SK-N-SH treated with all-trans-retinoic acid at 6 μM for 48 hours (cell line): ENCODE data around the gene PRKG1.

Experiments
- ATAC-seq: fragments of 200-7000 bp; cut with Tn5 transposase; 3 replicates; pipeline ENCODE4 v1.9.1; 2020; ENCODE audit warnings: mild to moderate bottlenecking, moderate library complexity
- ARNTL ChIP-seq: fragments of 450-650 bp; formaldehyde crosslinking; IDR thresholded peaks from 2 replicates; pipeline ENCODE4 v1.5.0; 2020; ENCODE audit warnings: low read depth, mild to moderate bottlenecking, moderate library complexity, borderline replicate concordance
- BACH2 ChIP-seq: fragments of 250-450 bp; sonication (Bioruptor Pico); IDR thresholded peaks from 2 replicates; pipeline ENCODE4 v1.9.0; 2021; ENCODE audit warnings: mild to moderate bottlenecking, borderline replicate concordance
- CSDC2 ChIP-seq: fragments of 250-450 bp; sonication (Bioruptor Pico); IDR thresholded peaks from 2 replicates; pipeline ENCODE4 v1.5.0; 2020; ENCODE audit warnings: mild to moderate bottlenecking, moderate library complexity
- CSRNP3 ChIP-seq: fragments of 250-450 bp; sonication (Bioruptor Pico); IDR thresholded peaks from 2 replicates; pipeline ENCODE4 v1.5.1; 2021; ENCODE audit warnings: mild to moderate bottlenecking, moderate library complexity
- ESRRG ChIP-seq: fragments of 250-450 bp; sonication (Bioruptor Pico); IDR thresholded peaks from 2 replicates; pipeline ENCODE4 v1.6.1; 2021; ENCODE audit warnings: mild to moderate bottlenecking
- GLIS3 ChIP-seq: fragments of 250-450 bp; sonication (Bioruptor Pico); IDR thresholded peaks from 2 replicates; pipeline ENCODE4 v1.5.0; 2020; ENCODE audit warnings: mild to moderate bottlenecking, moderate library complexity
- ISL1 ChIP-seq: fragments of 250-450 bp; sonication (Bioruptor Pico); IDR thresholded peaks from 2 replicates; pipeline ENCODE4 v2.1.2; 2022; ENCODE audit warnings: mild to moderate bottlenecking, moderate library complexity
- PATZ1 ChIP-seq: fragments of 250-450 bp; sonication (Bioruptor Pico); IDR thresholded peaks from 2 replicates; pipeline ENCODE4 v1.8.0; 2020; ENCODE audit warnings: mild to moderate bottlenecking, moderate library complexity, borderline replicate concordance
- POU6F1 ChIP-seq: fragments of 250-450 bp; sonication (Bioruptor Pico); IDR thresholded peaks from 2 replicates; pipeline ENCODE4 v1.8.0; 2021; ENCODE audit warnings: low read depth, mild to moderate bottlenecking, moderate library complexity, borderline replicate concordance
- RARB ChIP-seq: fragments of 250-450 bp; sonication (Bioruptor Pico); IDR thresholded peaks from 2 replicates; pipeline ENCODE4 v1.8.0; 2021; ENCODE audit warnings: mild to moderate bottlenecking, moderate library complexity
- SNAI2 ChIP-seq: fragments of 250-450 bp; sonication (Bioruptor Pico); IDR thresholded peaks from 2 replicates; pipeline ENCODE4 v1.5.0; 2020; ENCODE audit warnings: mild to moderate bottlenecking, moderate library complexity
- TCF4 ChIP-seq: fragments of 250-450 bp; sonication (Bioruptor Pico); IDR thresholded peaks from 2 replicates; pipeline ENCODE4 v1.8.0; 2021; ENCODE audit warnings: mild to moderate bottlenecking, moderate library complexity, borderline replicate concordance
- TOX ChIP-seq: fragments of 250-450 bp; sonication (Bioruptor Pico); IDR thresholded peaks from 2 replicates; pipeline ENCODE4 v1.8.0; 2021; ENCODE audit warnings: mild to moderate bottlenecking, moderate library complexity, borderline replicate concordance
- TSHZ2 ChIP-seq: fragments of 250-450 bp; sonication (Bioruptor Pico); IDR thresholded peaks from 2 replicates; pipeline ENCODE4 v1.5.0; 2020; ENCODE audit warnings: mild to moderate bottlenecking, moderate library complexity
- ZC3H10 ChIP-seq: fragments of 250-450 bp; sonication (Bioruptor Pico); IDR thresholded peaks from 2 replicates; pipeline ENCODE4 v1.5.1; 2021; ENCODE audit warnings: mild to moderate bottlenecking, moderate library complexity
- ZFP3 ChIP-seq: fragments of 250-450 bp; sonication (Bioruptor Pico); IDR thresholded peaks from 2 replicates; pipeline ENCODE4 v1.5.0; 2020; ENCODE audit warnings: mild to moderate bottlenecking, moderate library complexity
- ZFP30 ChIP-seq: fragments of 450-650 bp; formaldehyde crosslinking; IDR thresholded peaks from 2 replicates; pipeline ENCODE4 v1.5.0; 2022; ENCODE audit warnings: mild to moderate bottlenecking, moderate library complexity
- ZNF565 ChIP-seq: fragments of 450-650 bp; formaldehyde crosslinking; conservative IDR thresholded peaks from 2 replicates; pipeline ENCODE4 v1.5.0; 2020; ENCODE audit warnings: low read depth, mild to moderate bottlenecking, moderate library complexity
- ZNF70 ChIP-seq: fragments of 450-650 bp; formaldehyde crosslinking; IDR thresholded peaks from 2 replicates; pipeline ENCODE4 v1.5.0; 2020; ENCODE audit warnings: mild to moderate bottlenecking, moderate library complexity
- TF ChIP-seq, protein P1 (sequence below): fragments of 250-450 bp; sonication (Bioruptor Pico); IDR thresholded peaks from 2 replicates; pipeline ENCODE4 v1.5.1; 2020; ENCODE audit warnings: low read depth, mild to moderate bottlenecking, moderate library complexity

PRKG1 gene

DNA sequence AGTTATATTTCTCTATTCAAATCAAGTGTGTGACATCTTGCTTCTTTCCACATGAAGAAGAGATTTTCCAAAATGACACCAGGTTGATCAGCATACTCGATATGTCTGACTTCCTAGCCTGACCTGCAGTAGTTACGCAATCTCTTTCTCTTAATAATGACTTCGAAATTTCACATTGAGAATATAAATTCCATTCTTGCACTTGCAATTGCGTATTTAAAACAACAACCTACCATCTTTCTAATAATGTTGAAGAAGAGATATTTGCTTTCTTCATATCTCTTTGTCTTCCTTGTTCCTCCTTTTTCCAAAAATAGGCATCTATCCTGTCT is 348.8 kb downstream of the PRKG1 start (continued):
- TF ChIP-seq TSHZ2 (CRISPR knock-in tag) (no peak), SNAI2 (no peak)

- TF ChIP-seq ISL1, result peak; percentile 12; the same call in 1 of the 2 replicates
- TF ChIP-seq, protein P1, sequence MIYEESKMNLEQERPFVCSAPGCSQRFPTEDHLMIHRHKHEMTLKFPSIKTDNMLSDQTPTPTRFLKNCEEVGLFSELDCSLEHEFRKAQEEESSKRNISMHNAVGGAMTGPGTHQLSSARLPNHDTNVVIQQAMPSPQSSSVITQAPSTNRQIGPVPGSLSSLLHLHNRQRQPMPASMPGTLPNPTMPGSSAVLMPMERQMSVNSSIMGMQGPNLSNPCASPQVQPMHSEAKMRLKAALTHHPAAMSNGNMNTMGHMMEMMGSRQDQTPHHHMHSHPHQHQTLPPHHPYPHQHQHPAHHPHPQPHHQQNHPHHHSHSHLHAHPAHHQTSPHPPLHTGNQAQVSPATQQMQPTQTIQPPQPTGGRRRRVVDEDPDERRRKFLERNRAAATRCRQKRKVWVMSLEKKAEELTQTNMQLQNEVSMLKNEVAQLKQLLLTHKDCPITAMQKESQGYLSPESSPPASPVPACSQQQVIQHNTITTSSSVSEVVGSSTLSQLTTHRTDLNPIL, result no peak
- peak; percentile 75 for ATAC-seq
Observed at GRCh38 chr10:51425431-51425830, 351.1 kb downstream of the PRKG1 start.

DNA sequence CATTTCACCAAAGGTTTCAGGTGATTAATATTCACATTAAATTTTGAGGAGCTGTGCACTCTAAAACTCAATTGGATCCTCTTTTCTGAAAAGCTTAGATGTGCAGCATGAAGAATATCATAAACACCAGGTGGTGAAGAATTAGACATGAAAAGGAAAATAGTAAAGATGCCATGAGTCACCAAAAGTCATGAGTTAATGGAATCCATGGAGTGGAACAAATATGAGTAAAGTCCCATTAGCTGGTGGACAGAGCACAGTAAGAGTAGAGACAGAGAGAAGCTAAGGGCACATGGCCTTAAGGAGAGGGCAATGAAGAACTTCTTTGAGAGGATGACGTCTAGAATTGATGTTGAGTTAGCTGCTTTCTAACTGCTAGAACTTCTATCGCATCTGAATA is 353.5 kb downstream of the PRKG1 start:
- TF ChIP-seq ESRRG (CRISPR knock-in tag) (no peak), GLIS3 (CRISPR knock-in tag) (no peak), RARB (CRISPR knock-in tag) (no peak), TSHZ2 (CRISPR knock-in tag) (no peak), BACH2 (no peak), CSDC2 (CRISPR knock-in tag) (no peak), ZC3H10 (no peak), ZNF565 (CRISPR knock-in tag) (no peak), ZFP30 (CRISPR knock-in tag) (no peak)
- TF ChIP-seq, all 23 proteins: peak for 0
- no peak for ATAC-seq

GRCh38 chr10:51430506-51430905 is 356.2 kb downstream of the PRKG1 start:
- ATAC-seq, result no peak
- TF ChIP-seq ZC3H10 (no peak), ZFP3 (CRISPR knock-in tag) (no peak), POU6F1 (CRISPR knock-in tag) (no peak), ISL1 (no peak), ZNF565 (CRISPR knock-in tag) (no peak), ESRRG (CRISPR knock-in tag) (no peak), TSHZ2 (CRISPR knock-in tag) (no peak), RARB (CRISPR knock-in tag) (no peak), TOX (CRISPR knock-in tag) (no peak), ZNF70 (CRISPR knock-in tag) (no peak), SNAI2 (no peak), ARNTL (no peak), CSRNP3 (CRISPR knock-in tag) (no peak), PATZ1 (no peak), BACH2 (no peak), TCF4 (CRISPR knock-in tag) (no peak)
- TF ChIP-seq, protein P1, result no peak
